Effector CD8-positive, alpha-beta T cell (primary cell): ENCODE results near the gene MOCS1.

Source experiments
- DNase-seq: peaks from one replicate; lab custom pipeline; 2025; lab: John Stamatoyannopoulos, UW

Gene MOCS1

GRCh38 chr6:39948199-39948791 is 14.0 kb upstream of the MOCS1 start:
- no peak for DNase-seq

DNA sequence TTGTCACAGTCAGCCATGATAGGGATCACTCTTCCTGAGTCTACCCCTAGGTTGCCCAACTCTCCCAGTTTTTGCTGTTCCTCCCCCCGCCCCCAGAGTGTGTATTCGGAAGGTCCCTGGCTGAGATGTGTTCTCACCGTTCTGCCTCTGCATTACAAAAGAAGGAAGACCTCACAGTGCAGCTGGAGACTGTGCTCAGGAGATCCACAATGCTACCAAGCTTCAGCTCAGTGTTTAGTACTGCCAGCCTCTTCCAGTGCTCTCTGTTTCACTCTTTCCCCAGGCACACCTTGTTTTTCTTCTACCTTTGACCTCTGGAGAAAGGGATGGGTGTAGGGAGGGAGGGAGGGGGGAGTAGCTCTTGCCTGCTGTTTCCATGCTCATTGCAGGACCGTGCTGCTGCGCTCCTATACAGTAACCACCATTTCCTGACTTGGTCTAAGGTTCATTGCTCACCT is 13.4 kb upstream of the MOCS1 start:
- DNase-seq: no peak

DNA sequence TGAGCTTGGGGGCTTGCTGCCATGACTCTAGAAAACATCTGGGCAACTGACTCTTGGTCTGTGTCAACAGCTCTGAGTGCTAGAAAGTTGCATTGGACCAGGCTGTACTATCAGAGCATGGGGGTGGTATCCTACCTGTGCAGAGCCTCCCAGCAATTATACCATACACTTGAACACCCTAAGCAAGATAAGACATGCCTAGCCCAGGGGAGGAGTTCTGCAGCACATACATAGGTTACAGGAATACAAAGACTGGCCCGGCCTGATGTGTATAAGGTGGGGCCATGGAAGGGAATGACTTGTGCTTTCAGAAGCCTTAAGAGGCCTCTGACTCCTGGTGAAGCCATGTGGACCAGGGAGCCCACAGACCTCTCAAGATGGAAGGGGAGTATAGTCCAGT is 11.4 kb upstream of the MOCS1 start:
- no peak for DNase-seq

DNA sequence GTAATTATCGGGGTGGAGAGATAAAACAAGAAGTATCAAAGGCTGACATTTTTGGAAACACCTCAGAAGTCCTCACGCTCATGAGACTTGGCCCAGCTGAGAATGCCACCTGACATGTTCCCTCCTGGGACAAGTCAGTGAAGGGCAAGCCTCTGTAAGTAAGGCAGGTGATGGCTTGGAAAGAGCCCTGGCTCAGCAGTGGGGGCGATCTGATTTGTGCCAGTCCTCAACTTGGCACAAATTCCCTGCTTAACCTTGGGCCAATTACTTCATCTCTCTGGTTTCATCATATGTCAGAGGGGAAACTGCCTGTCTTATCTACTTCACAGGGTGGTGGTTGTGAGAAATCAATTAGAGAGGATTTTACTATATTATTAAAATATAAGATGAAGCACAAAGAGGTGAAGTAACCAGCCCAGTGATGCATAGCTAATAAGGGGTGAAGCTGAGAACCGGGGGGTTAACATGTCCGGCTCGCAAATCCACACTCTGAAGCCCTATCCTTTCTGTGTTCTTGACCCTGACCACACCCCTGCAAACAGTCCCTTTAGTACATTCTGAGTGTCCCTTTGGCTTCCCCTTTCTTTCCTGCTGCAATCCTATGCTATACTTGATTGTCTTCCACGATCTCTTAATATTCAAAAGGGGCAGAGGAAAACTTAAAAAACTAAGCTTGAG is 8.8 kb upstream of the MOCS1 start:
- no peak for DNase-seq

GRCh38 chr6:39941820-39942219 is 7.6 kb upstream of the MOCS1 start:
- DNase-seq: no peak

- DNase-seq: no peak
Observed at GRCh38 chr6:39941138-39941537, 6.9 kb upstream of the MOCS1 start.

GRCh38 chr6:39938773-39939654 is 4.8 kb upstream of the MOCS1 start:
- no peak for DNase-seq

GRCh38 chr6:39937686-39938333 is 3.5 kb upstream of the MOCS1 start:
- no peak for DNase-seq

- no peak for DNase-seq
Observed at GRCh38 chr6:39936857-39937256, 2.6 kb upstream of the MOCS1 start.

DNA sequence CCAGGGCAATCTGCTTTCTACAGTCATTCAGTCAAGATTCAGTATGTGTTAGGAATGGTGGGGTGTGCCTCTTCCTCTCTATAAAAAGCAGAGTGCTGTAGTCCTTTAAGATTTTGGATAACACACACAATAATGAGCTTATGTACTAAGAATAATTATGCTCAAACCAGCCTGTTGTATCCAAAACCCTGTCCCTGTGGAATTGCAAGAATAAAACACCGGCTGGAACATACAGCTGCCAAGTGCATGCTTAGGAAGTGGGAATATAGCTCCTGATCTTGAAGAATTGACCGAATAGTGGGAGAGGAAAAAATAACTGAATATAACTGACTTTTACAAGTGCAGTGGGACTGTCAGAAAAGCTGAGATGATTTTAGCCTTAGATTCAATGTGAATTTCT is 979 bp upstream of the MOCS1 start:
- DNase-seq: no peak

GRCh38 chr6:39933669-39934130 is 562 bp downstream of the MOCS1 start:
- no peak for DNase-seq

GRCh38 chr6:39932386-39932910 is 1.8 kb downstream of the MOCS1 start:
- no peak for DNase-seq

DNA sequence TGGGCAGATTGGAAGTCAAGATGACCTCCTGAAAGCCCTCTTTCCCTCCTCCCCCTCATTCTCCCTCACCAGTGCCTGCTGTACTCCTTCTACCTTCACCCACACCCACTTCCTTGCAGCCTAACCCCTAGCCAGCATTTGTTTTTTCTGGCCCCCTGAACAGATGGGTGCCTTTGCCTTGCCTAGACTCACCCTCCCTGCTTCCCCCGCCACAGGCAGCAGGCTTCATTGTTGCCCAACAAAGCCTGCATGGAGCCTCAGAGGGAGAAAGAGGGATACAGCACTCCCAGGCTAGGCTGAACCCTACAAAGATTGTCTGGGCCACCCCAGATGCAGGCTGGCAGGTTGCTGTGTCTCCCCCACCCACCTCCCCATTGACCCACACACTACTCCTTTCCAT is 2.7 kb downstream of the MOCS1 start:
- no peak for DNase-seq

GRCh38 chr6:39930540-39930939 is 3.7 kb downstream of the MOCS1 start:
- DNase-seq: no peak

DNA sequence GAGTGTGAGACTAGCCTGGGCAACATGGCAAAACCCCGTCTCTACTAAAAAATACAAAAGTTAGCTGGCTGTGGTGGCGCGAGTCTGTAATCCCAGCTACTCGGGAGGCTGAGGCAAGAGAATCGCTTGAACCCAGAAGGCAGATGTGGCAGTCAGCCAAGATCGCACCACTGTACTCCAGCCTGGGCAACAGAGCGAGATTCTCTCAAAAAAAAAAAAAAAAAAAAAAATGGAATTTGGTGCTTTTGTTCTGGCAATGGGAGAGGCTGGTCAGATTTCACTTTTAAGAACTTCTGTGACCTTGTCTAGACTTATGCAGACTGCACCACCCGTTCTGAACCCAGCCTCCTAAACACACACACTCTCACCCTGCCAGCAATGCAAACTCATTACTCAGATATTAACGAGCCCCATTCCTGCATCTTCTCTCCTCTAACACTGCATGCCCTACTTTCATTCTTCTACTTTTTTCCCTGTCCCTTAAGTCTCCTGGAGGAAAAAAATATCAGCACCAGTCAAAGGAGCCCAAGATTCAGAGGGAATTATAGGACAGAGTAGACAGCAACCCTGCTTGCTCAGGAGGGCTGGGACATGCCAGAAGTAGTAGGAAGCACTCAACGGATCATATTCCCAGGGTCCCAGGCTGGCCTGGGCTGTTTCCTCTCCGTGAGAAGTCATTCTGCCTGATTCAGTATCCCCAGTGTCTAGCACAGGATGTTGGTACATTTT is 4.4 kb downstream of the MOCS1 start:
- no peak for DNase-seq

- no peak for DNase-seq
Observed at GRCh38 chr6:39929039-39929732, 5.1 kb downstream of the MOCS1 start.

DNA sequence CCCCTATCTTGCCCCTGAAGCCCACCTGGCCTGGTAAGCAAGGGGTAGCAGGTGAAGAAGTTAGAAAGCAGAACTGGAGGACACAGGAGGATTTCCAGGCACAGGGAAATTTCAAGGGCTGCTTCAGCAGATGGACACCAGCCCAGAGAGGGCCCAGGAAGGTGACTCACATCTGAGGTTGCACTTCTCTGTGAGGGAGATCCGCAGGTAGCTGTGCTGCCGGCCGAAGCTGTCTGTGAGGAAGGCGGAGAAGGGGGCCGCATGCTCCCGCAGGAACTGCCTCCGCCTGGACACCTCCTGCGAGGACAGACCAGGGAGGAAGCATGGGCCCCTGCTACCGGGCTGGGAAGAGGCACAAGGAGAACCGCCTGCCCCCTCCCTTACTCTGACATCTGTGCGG is 7.1 kb downstream of the MOCS1 start:
- no peak for DNase-seq

GRCh38 chr6:39926668-39927067 is 7.6 kb downstream of the MOCS1 start:
- DNase-seq: no peak

DNA sequence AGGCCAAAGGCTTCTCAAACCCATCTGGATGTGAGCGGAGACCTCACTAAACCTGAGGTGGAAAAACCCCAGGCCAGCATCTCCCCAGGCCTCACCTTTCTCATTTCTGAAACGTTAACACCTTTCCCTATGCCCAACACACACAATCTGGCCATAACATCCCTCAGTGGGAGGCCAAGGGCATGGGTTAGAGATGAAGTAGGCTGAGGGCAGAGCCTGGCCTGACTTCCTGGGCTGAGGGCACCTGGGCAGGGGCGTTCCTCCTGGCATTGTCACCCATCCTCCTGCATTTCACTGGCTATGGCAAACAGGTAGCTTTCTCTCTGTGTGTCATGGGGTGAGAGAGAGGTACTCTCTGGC is 8.4 kb downstream of the MOCS1 start:
- no peak for DNase-seq

DNA sequence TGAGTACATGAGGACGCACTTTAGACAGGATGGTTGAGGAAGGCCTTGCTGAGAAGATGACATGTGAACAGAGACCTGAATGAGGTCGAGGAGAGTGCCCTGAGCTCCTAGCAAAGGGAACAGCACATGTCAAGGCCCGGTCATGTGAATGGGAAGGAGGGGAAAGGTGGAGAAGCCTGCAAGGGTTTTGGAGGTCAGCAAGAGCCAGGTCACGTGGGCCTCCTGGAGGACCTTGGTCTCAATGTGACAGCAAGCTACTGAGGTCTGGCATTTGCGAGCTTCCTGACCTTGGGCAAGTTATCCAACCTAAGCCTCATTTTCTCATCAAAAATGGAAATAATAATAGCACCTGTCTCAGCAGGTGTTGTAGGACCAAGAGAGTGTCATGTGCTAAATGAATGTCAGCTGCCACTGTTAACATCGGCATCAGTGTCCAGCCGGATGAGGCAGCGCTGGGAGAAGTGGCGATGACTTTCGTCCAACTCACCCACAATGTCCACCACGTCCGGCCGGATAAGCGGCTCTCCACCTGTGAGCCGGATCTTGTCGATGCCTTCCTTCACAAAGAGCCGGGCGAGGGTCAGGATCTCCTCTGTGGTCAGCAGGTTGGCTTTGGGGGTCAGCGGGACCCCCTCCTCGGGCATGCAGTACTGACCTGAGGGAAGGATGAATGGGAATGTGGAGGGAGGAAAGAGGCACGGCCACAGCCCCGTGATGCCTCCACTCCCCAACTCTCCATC is 8.9 kb downstream of the MOCS1 start:
- no peak for DNase-seq
